GM12873 (cell line): Measurements from ENCODE around the gene IRX4.

Experiments used
- CTCF ChIP-seq: IDR thresholded peaks from 2 replicates; pipeline ENCODE4 v1.5.1; 2012; ENCODE audit warnings: low read depth, mild to moderate bottlenecking, moderate library complexity, low read length, control low read depth; ENCODE audit not compliant: insufficient read depth; ENCODE audit errors: missing control alignments

The IRX4 gene

GRCh38 chr5:1926071-1926440, 43.3 kb upstream of the IRX4 start:
- no peak for TF ChIP-seq CTCF

- TF ChIP-seq CTCF: no peak
Measured at GRCh38 chr5:1925111-1926070, 42.7 kb upstream of the IRX4 start.

- TF ChIP-seq CTCF: no peak
Measured at GRCh38 chr5:1923766-1924165, 41.0 kb upstream of the IRX4 start.

DNA sequence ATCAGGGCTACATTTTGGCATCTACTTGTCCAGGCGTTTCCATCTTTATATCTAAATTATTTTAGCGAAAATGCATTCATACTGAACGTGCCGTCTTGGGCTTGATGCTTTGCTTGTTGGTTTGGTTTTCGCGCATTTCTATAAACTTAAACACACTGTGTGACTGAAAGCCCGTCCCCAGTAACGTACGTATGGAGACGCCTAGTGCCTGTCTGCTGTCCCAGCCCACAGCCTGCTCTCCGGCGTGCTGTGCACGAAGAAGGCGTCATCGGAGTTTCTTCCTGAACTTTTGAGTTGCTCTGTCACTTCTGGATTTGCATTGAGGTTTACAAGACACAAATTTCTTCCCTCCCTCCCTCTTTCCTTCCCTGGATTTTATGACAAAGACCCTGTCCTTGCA, 40.6 kb upstream of the IRX4 start:
- no peak for TF ChIP-seq CTCF

DNA sequence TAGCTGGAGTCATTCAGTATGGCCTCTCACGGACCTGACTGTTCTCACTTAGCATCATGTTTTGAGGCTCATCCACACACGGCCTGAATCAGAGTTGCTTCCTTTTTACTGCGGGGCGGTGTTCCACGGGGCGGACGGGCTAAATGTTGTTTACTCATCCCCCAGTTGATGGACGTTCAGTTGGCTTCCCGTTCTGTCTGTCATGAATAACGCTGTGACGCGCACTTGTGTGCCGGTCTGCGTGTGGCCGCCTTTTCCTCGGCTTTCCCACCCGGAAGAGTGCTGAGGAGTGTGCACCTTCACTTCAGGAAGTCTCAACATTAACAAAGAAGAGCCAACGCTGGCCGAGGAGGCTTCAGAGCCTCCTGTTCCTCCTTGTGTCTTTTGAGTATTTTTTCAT, 39.0 kb upstream of the IRX4 start:
- TF ChIP-seq CTCF: no peak

DNA sequence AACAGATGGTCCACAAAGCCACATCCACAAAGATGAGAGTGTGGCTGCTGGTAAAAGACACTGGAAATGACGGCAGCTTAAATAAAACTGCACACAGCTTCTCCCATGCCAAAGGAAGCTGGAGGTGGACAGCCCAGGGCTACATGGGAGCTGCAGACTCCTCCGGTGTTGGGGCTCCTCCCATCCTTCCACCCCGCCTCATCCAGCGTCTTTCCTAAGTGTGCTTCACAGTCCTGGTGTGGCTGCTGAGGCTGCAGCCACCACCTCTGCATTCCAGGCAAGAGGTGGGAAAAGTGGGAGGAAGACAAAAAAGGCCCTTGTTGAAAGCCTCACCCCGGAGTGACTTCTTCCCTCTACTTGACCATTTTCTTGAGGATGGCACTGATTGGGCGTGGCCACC, 37.0 kb upstream of the IRX4 start:
- TF ChIP-seq CTCF: no peak

GRCh38 chr5:1919209-1919566, 36.5 kb upstream of the IRX4 start:
- TF ChIP-seq CTCF: no peak
